Inferior parietal cortex (tissue), 1 donor: ENCODE data around the gene NOVA2.

ENCODE experiments used
- DNase-seq: peaks from one replicate; pipeline ENCODE4 v3.0.0-alpha.2; 2016; ENCODE audit errors: extremely low spot score

Gene NOVA2

GRCh38 chr19:45924891-45925447 is 48.7 kb downstream of the NOVA2 start:
- no peak for DNase-seq

- DNase-seq = no peak
Observed at GRCh38 chr19:45922281-45922680, 51.4 kb downstream of the NOVA2 start.

- DNase-seq = no peak
Observed at GRCh38 chr19:45920458-45920857, 53.2 kb downstream of the NOVA2 start.

- DNase-seq = peak; percentile 56
Observed at GRCh38 chr19:45919678-45920077, 54.0 kb downstream of the NOVA2 start.

GRCh38 chr19:45918721-45919120 is 54.9 kb downstream of the NOVA2 start:
- no peak for DNase-seq

GRCh38 chr19:45917421-45918091 is 56.1 kb downstream of the NOVA2 start:
- DNase-seq = peak; percentile 48

- no peak for DNase-seq
Observed at GRCh38 chr19:45913874-45914830, 59.5 kb downstream of the NOVA2 start, which contains the start of gene NANOS2. TSS of gene NANOS2 (minus strand) at chr19:45914778. CDS start at chr19:45914693, 85 bp downstream.

GRCh38 chr19:45911291-45911690 is 62.4 kb downstream of the NOVA2 start:
- no peak for DNase-seq

- no peak for DNase-seq
Observed at GRCh38 chr19:45908956-45909355, 64.7 kb downstream of the NOVA2 start.

- DNase-seq = no peak
Observed at GRCh38 chr19:45906221-45906620, 67.4 kb downstream of the NOVA2 start.

GRCh38 chr19:45905011-45905410 is 68.7 kb downstream of the NOVA2 start:
- no peak for DNase-seq

GRCh38 chr19:45902651-45903625 is 70.7 kb downstream of the NOVA2 start:
- DNase-seq = peak; percentile 98

- no peak for DNase-seq
Observed at GRCh38 chr19:45901912-45902650, 71.6 kb downstream of the NOVA2 start, which contains the start of gene MYPOP. TSS of gene MYPOP (minus strand) at chr19:45902613. CDS start at chr19:45901773, 840 bp downstream.

GRCh38 chr19:45901432-45901911 is 72.2 kb downstream of the NOVA2 start:
- no peak for DNase-seq

GRCh38 chr19:45900738-45901431 is 72.8 kb downstream of the NOVA2 start:
- DNase-seq = no peak

- no peak for DNase-seq
Observed at GRCh38 chr19:45899919-45900589, 73.6 kb downstream of the NOVA2 start.

- DNase-seq = no peak
Observed at GRCh38 chr19:45899253-45899652, 74.4 kb downstream of the NOVA2 start.

- DNase-seq = no peak
Observed at GRCh38 chr19:45897261-45897812, 76.3 kb downstream of the NOVA2 start.
